IMR-90 (cell line): ENCODE results near the gene TJP3. TPM values are rescaled to one million over a fixed set of nuclear protein-coding genes. Genes with fewer than 3 reads are reported as not detected.

Experiments used
- ATAC-seq: fragments of 200-7000 bp; cut with Tn5 transposase; 2 replicates; pipeline ENCODE4 v1.9.1; 2020; ENCODE audit warnings: low read depth, mild to moderate bottlenecking, moderate library complexity
- BruUV-seq: library from RNA; stranded (reverse); fragments of 400-500 nt; replicated peaks from 2 replicates; lab custom pipeline; 2021; lab: Mats Ljungman, UMichigan
- CTCF ChIA-PET: fragments of 300-600 bp; formaldehyde crosslinking; extraction: SDS; loops from one replicate; lab custom pipeline; 2021; ENCODE audit warnings: antibody characterized with exemption; lab: Yijun Ruan, JAX
- POLR2A ChIA-PET: fragments of 300-600 bp; sonication (Branson Sonifier 250); formaldehyde crosslinking; loops from one replicate; lab custom pipeline; 2022; ENCODE audit warnings: antibody characterized with exemption; ENCODE audit not compliant: unreplicated experiment; lab: Charles Lee
- DNase-seq: peaks from one replicate; pipeline ENCODE4 v3.0.0; 2013
- H2AFZ ChIP-seq: replicated peaks from 2 replicates; pipeline ENCODE3; 2013; ENCODE audit warnings: low read length, mild to moderate bottlenecking; ENCODE audit not compliant: poor library complexity
- H2AK5ac ChIP-seq: 2 replicates; pipeline ENCODE4 v1.6.1; 2013; ENCODE audit warnings: low read depth, low read length, inconsistent platforms
- H2AK9ac ChIP-seq: replicated peaks from 2 replicates; pipeline ENCODE3; 2013; ENCODE audit warnings: mild to moderate bottlenecking, low read depth, low read length, moderate library complexity; ENCODE audit not compliant: poor library complexity
- H2BK120ac ChIP-seq: 2 replicates; pipeline ENCODE4 v1.6.1; 2013; ENCODE audit warnings: low read depth, low read length, inconsistent platforms
- H2BK15ac ChIP-seq: 3 replicates; pipeline ENCODE4 v1.6.1; 2013; ENCODE audit warnings: low read depth, low read length, inconsistent platforms
- H2BK20ac ChIP-seq: 2 replicates; pipeline ENCODE4 v1.6.1; 2013; ENCODE audit warnings: low read depth, mild to moderate bottlenecking, inconsistent platforms, low read length, moderate library complexity
- H2BK5ac ChIP-seq: 2 replicates; pipeline ENCODE4 v1.6.1; 2013; ENCODE audit warnings: mild to moderate bottlenecking, low read depth, low read length, inconsistent platforms; ENCODE audit not compliant: poor library complexity, severe bottlenecking
- H3K14ac ChIP-seq: replicated peaks from 2 replicates; pipeline ENCODE4 v1.6.1; 2013; ENCODE audit warnings: low read depth, low read length, inconsistent platforms
- H3K18ac ChIP-seq: 2 replicates; pipeline ENCODE4 v1.6.1; 2013; ENCODE audit warnings: low read depth, low read length, control low read depth
- H3K23ac ChIP-seq: 2 replicates; pipeline ENCODE4 v1.6.1; 2013; ENCODE audit warnings: low read depth, low read length, inconsistent platforms
- H3K27ac ChIP-seq: 2 replicates; pipeline ENCODE4 v1.5.1; 2013; ENCODE audit warnings: mild to moderate bottlenecking, control low read depth, low read length; ENCODE audit not compliant: insufficient read depth
- H3K27me3 ChIP-seq: 2 replicates; pipeline ENCODE4 v1.6.1; 2013; ENCODE audit warnings: low read length; ENCODE audit not compliant: control insufficient read depth, insufficient read depth
- H3K36me3 ChIP-seq: 2 replicates; pipeline ENCODE4 v1.6.1; 2013; ENCODE audit warnings: low read length, mixed read lengths; ENCODE audit not compliant: control insufficient read depth, insufficient read depth
- H3K4ac ChIP-seq: 2 replicates; pipeline ENCODE4 v1.6.1; 2013; ENCODE audit warnings: low read depth, low read length, inconsistent platforms
- H3K4me1 ChIP-seq: 2 replicates; pipeline ENCODE4 v1.6.1; 2013; ENCODE audit warnings: low read length, mixed read lengths; ENCODE audit not compliant: control insufficient read depth, insufficient read depth
- H3K4me2 ChIP-seq: 2 replicates; pipeline ENCODE4 v1.6.1; 2013; ENCODE audit warnings: low read depth, mild to moderate bottlenecking, control low read depth, low read length, moderate library complexity
- H3K4me3 ChIP-seq: 2 replicates; pipeline ENCODE4 v1.5.1; 2013; ENCODE audit warnings: low read depth, mild to moderate bottlenecking, control low read depth, low read length, moderate library complexity; ENCODE audit not compliant: insufficient read depth
- H3K56ac ChIP-seq: 2 replicates; pipeline ENCODE4 v1.6.1; 2013; ENCODE audit warnings: low read length, inconsistent platforms; ENCODE audit not compliant: insufficient read depth; ENCODE audit errors: extremely low read depth
- H3K79me1 ChIP-seq, 2 experiments: 2 replicates each; pipeline ENCODE4 v1.6.1; 2013; ENCODE audit warnings: low read length in 2 of 2, inconsistent platforms in 1 of 2, low read depth in 1 of 2
- H3K9ac ChIP-seq: 2 replicates; pipeline ENCODE4 v1.6.1; 2013; ENCODE audit warnings: low read depth, low read length, control low read depth
- H3K9me1 ChIP-seq: 2 replicates; pipeline ENCODE4 v1.6.1; 2013; ENCODE audit warnings: low read length, inconsistent platforms; ENCODE audit not compliant: insufficient read depth
- H3K9me3 ChIP-seq: 2 replicates; pipeline ENCODE4 v1.6.1; 2013; ENCODE audit warnings: low read length; ENCODE audit not compliant: control insufficient read depth, insufficient read depth
- H4K20me1 ChIP-seq: 2 replicates; pipeline ENCODE4 v1.6.1; 2013; ENCODE audit warnings: low read length, inconsistent platforms; ENCODE audit not compliant: insufficient read depth
- H4K5ac ChIP-seq: 2 replicates; pipeline ENCODE4 v1.6.1; 2013; ENCODE audit warnings: mild to moderate bottlenecking, low read depth, low read length, control low read depth
- H4K8ac ChIP-seq, 2 experiments: 2 replicates each; pipeline ENCODE4 v1.6.1; 2013; ENCODE audit warnings: low read depth in 2 of 2, low read length in 2 of 2, control low read depth in 1 of 2, inconsistent platforms in 1 of 2
- H4K91ac ChIP-seq: 2 replicates; pipeline ENCODE4 v1.6.1; 2013; ENCODE audit warnings: low read depth, low read length, inconsistent platforms; ENCODE audit not compliant: insufficient read depth
- CHD1 ChIP-seq: IDR thresholded peaks from 2 replicates; pipeline ENCODE4 v1.6.1; 2012; ENCODE audit warnings: low read depth, low read length, improper control_type of control experiment
- ELK1 ChIP-seq: fragments of 150-350 bp; IDR thresholded peaks from 2 replicates; pipeline ENCODE4 v1.6.1; 2016; ENCODE audit warnings: low read depth, mild to moderate bottlenecking, low read length, moderate library complexity, borderline replicate concordance
- FOS ChIP-seq: fragments of 150-350 bp; IDR thresholded peaks from 2 replicates; pipeline ENCODE4 v1.6.1; 2016; ENCODE audit warnings: low read depth, low read length
- MAFK ChIP-seq: IDR thresholded peaks from 2 replicates; pipeline ENCODE4 v1.6.1; 2012; ENCODE audit warnings: low read depth, low read length, improper control_type of control experiment
- MAZ ChIP-seq: IDR thresholded peaks from 2 replicates; pipeline ENCODE4 v1.6.1; 2012; ENCODE audit warnings: low read depth, mild to moderate bottlenecking, low read length, improper control_type of control experiment, moderate library complexity, borderline replicate concordance
- MXI1 ChIP-seq: IDR thresholded peaks from 2 replicates; pipeline ENCODE4 v1.6.1; 2012; ENCODE audit warnings: low read depth, mild to moderate bottlenecking, low read length, moderate library complexity, borderline replicate concordance
- NFE2L2 ChIP-seq: fragments of 150-350 bp; IDR thresholded peaks from 2 replicates; pipeline ENCODE4 v1.6.1; 2016; ENCODE audit warnings: low read depth, mild to moderate bottlenecking, low read length
- POLR2A ChIP-seq: IDR thresholded peaks from 2 replicates; pipeline ENCODE4 v1.6.1; 2012; ENCODE audit warnings: mild to moderate bottlenecking, low read depth, low read length
- RAD21 ChIP-seq: IDR thresholded peaks from 2 replicates; pipeline ENCODE4 v1.6.1; 2012; ENCODE audit warnings: low read length, improper control_type of control experiment
- RCOR1 ChIP-seq: IDR thresholded peaks from 2 replicates; pipeline ENCODE4 v1.6.1; 2012; ENCODE audit warnings: mild to moderate bottlenecking, low read length, improper control_type of control experiment; ENCODE audit not compliant: insufficient replicate concordance
- RFX5 ChIP-seq: IDR thresholded peaks from 2 replicates; pipeline ENCODE4 v1.8.0; 2012; ENCODE audit warnings: low read depth, mild to moderate bottlenecking, low read length, moderate library complexity
- USF2 ChIP-seq: fragments of 150-350 bp; IDR thresholded peaks from 2 replicates; pipeline ENCODE4 v1.6.1; 2017; ENCODE audit warnings: mild to moderate bottlenecking, antibody characterized with exemption, low read length, low read depth
- WGBS, 2 experiments: methylation state at CpG; one replicate each; pipeline versions ENCODE4 v1.1.5 to v1.1.7; 2013; ENCODE audit warnings: missing lambda C conversion rate in 2 of 2; ENCODE audit not compliant: insufficient read length in 1 of 2; ENCODE audit errors: extremely low coverage in 2 of 2; 5-methylcytosine and 5-hydroxymethylcytosine counted together
- dilution Hi-C: fragments of 300-500 bp; cut with HindIII; formaldehyde crosslinking; loops from one replicate; pipeline ENCODE4 v1.14.3; 2018; ENCODE audit warnings: low sequenced_read_pairs; ENCODE audit not compliant: unreplicated experiment
- in situ Hi-C: fragments of 300-500 bp; cut with MboI; formaldehyde crosslinking; loops from 3 replicates; pipeline ENCODE4 v1.14.3; 2019; ENCODE audit warnings: low sequenced_read_pairs, inconsistent platforms, mixed read lengths
- intact Hi-C: fragments of 100-400 bp; cut with micrococcal nuclease; formaldehyde crosslinking; loops from 2 replicates; pipeline ENCODE4 v1.10.0; 2022
- polyA plus RNA-seq, 3 experiments: library from polyadenylated mRNA; depleted of rRNA; stranded (reverse); fragments of >200 nt; gene quantifications; 2 replicates each; pipeline ENCODE4 v1.2.3, GENCODE V29; 2012; ENCODE audit warnings: low replicate concordance in 1 of 3
- total RNA-seq: library from RNA; depleted of rRNA; stranded (reverse); fragments of >200 nt; gene quantifications from 2 replicates; pipeline ENCODE4 v1.2.3, GENCODE V29; 2012
- TF ChIP-seq, protein P1 (sequence below): conservative IDR thresholded peaks from 2 replicates; pipeline ENCODE4 v1.5.1; 2012; ENCODE audit warnings: mild to moderate bottlenecking, low read depth, low read length, improper control_type of control experiment

The TJP3 gene
- total and polyA plus RNA-seq, 2 of the 4 experiments (the other 2 are of a cell fraction) = not detected

DNA sequence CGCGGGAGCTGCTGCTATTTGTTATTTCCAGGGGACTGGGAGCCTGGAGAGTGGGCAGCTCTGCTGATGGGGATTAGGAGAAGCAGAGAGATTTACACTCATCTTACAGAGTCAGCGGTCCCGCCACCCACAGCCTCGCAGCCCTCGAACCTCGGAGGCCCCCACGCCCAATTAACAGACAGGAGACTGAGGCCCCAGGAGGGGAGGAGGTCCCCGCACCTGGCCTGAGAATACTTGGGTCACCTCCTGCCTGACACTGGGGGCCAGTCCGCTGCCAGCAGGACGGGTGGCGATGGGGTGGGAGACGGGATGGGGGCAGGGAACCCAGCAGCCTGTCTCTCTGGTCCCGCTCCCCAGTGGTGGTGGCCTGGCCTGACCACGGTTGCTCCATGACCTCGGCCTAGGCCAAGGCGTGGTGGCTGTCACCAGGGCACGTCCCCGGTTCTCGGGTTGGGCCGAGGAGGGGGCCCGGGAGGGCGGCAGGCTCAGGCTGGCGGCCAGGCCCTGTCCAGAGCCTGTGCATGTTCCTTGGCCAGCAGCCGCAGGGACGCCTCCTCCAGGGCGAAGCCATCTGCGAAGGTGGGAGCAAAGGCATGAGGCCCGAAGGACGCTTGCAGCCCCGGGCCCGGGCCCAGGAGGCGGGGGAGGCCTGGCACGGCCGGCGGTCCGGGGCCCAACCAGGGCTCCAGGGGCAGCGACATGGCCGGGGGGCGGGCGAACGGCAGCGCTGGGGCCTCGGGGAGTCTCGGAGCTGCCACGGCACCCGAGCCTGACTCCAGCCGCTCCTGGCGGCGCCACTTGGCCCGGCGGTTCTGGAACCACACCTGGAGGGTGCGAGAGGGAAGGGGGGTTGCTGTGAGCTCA is 62.2 kb downstream of the TJP3 start:
- ChIA-PET POLR2A (no interaction called here), CTCF (no interaction called here)
- ATAC-seq (no peak), DNase-seq (no peak)
- Histone ChIP-seq H3K23ac (no peak overlapping the region), H3K9ac (no peak overlapping the region), H3K9me1 (no peaks in the 10 kb centered on the region), H3K4me1 (no peaks in the 10 kb centered on the region), H4K91ac (no peak overlapping the region), H3K36me3 (peaks cover 23% of the 10 kb centered on the region), H2AK5ac (no peak overlapping the region), H3K9me3 (no peaks in the 10 kb centered on the region), H4K5ac (no peak overlapping the region), H2BK20ac (no peak overlapping the region), H2AFZ (no peak overlapping the region), H2BK15ac (no peak overlapping the region), H3K18ac (no peak overlapping the region), H3K14ac (no peak overlapping the region), H2BK5ac (no peak overlapping the region), H2BK120ac (no peak overlapping the region), H4K20me1 (no peaks in the 10 kb centered on the region), H4K8ac (no peak overlapping the region), H2AK9ac (no peak overlapping the region), H3K27ac (no peak overlapping the region), H3K56ac (no peak overlapping the region), H3K4me2 (no peak overlapping the region), H3K79me1 (0 out of 4 replicates have a peak, but pooled peaks cover 0 to 5% of the 10 kb centered on the region in 2 experiments), H3K4ac (no peak overlapping the region), H3K4me3 (no peak overlapping the region), H3K27me3 (peaks cover 5% of the 10 kb centered on the region; the same call in 1 of the 2 replicates)
- BruUV-seq = no TSS peak
- 82% methylated on average over 16 of the region's 53 CpGs; no CpG with 5 or more reads in 1 of the 2 experiments for WGBS, 2 experiments
- dilution Hi-C loops = no loop called here
- intact Hi-C loops = no loop called here
- TF ChIP-seq NFE2L2 (no peak), MAZ (no peak), RAD21 (no peak), CHD1 (no peak), POLR2A (no peak), RCOR1 (no peak), RFX5 (no peak), ELK1 (no peak), MXI1 (no peak), USF2 (no peak), MAFK (no peak), FOS (no peak)
- TF ChIP-seq, protein P1, sequence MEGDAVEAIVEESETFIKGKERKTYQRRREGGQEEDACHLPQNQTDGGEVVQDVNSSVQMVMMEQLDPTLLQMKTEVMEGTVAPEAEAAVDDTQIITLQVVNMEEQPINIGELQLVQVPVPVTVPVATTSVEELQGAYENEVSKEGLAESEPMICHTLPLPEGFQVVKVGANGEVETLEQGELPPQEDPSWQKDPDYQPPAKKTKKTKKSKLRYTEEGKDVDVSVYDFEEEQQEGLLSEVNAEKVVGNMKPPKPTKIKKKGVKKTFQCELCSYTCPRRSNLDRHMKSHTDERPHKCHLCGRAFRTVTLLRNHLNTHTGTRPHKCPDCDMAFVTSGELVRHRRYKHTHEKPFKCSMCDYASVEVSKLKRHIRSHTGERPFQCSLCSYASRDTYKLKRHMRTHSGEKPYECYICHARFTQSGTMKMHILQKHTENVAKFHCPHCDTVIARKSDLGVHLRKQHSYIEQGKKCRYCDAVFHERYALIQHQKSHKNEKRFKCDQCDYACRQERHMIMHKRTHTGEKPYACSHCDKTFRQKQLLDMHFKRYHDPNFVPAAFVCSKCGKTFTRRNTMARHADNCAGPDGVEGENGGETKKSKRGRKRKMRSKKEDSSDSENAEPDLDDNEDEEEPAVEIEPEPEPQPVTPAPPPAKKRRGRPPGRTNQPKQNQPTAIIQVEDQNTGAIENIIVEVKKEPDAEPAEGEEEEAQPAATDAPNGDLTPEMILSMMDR = no peak
- in situ Hi-C loops = no loop called here
